ENCODE measurements around the gene PDGFC. TPM values are rescaled to one million over a fixed set of nuclear protein-coding genes. Genes with fewer than 3 reads are reported as not detected.
A peak's percentile ranks its signal among the peaks of the same experiment; 100 is the strongest.

Gene PDGFC
- total RNA-seq, 1 experiment from 2014 or later = 64.5 TPM

- no peak for DNase-seq
- CTCF ChIA-PET = interaction anchor here (1.0 kb wide), 1 partner anchor 478 kb away, joined by 3 read pairs; no protein-coding TSS in a partner anchor
- Mint-ChIP-seq H3K27me3 (ENCODE audit: unreplicated experiment) (no peaks in the 10 kb centered on the region), H3K27ac (ENCODE audit: unreplicated experiment) (peak overlapping the region; percentile 99), H3K4me3 (ENCODE audit: low read depth, unreplicated experiment) (no peak overlapping the region), H3K4me1 (ENCODE audit: low read depth, unreplicated experiment) (peaks cover 62% of the 10 kb centered on the region), H3K9me3 (ENCODE audit: low read depth, unreplicated experiment) (no peaks in the 10 kb centered on the region), H3K36me3 (ENCODE audit: insufficient read depth, unreplicated experiment) (peaks cover 38% of the 10 kb centered on the region)
- no peak for TF ChIP-seq CTCF (IDR thresholded peaks at IDR 0.05; ENCODE audit: unreplicated experiment)
- BruUV-seq (replicated peaks) = no TSS peak
- intact Hi-C loops (cut with micrococcal nuclease; ENCODE audit: unreplicated experiment) = no loop called here
Observed at GRCh38 chr4:156953001-156953400, 18.6 kb downstream of the PDGFC start.

GRCh38 chr4:156952078-156952759 is 19.4 kb downstream of the PDGFC start:
- peaks cover 55% of the 10 kb centered on the region for H3K4me1 Mint-ChIP-seq (ENCODE audit: low read depth, unreplicated experiment)
- no TSS peak for BruUV-seq (replicated peaks)
- CTCF ChIA-PET = interaction anchor here (1.0 to 1.5 kb wide), 2 partner anchors 10 to 477 kb away, joined by 3 read pairs; no protein-coding TSS in a partner anchor

DNA sequence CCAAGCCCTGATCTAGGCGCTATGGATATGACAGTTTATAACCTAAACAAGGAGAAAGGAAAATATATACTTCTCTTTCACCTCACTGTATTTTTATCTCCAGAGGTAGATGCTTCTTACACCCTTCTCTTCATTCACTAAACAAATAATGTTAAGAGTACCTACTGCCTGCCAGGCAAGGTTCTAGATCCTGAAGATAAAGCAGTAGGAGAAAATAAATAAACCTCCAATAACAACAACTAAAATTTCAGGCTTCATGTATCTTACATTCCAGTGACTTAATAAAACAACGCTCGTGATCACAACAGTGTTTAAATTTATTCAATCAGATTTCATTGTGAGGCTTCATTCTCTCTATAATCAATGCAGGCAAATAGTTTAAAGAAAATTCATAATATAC is 20.7 kb downstream of the PDGFC start:
- intact Hi-C loops (cut with micrococcal nuclease; ENCODE audit: unreplicated experiment) = no loop called here
- Mint-ChIP-seq H3K27me3 (ENCODE audit: unreplicated experiment) (no peaks in the 10 kb centered on the region), H3K36me3 (ENCODE audit: insufficient read depth, unreplicated experiment) (peaks cover 26% of the 10 kb centered on the region), H3K4me3 (ENCODE audit: low read depth, unreplicated experiment) (no peak overlapping the region), H3K27ac (ENCODE audit: unreplicated experiment) (peak overlapping the region; percentile 99), H3K9me3 (ENCODE audit: low read depth, unreplicated experiment) (no peaks in the 10 kb centered on the region), H3K4me1 (ENCODE audit: low read depth, unreplicated experiment) (peaks cover 59% of the 10 kb centered on the region)
- no peak for TF ChIP-seq CTCF (IDR thresholded peaks at IDR 0.05; ENCODE audit: unreplicated experiment)
- BruUV-seq (replicated peaks) = no TSS peak
- CTCF ChIA-PET = interaction anchor here (0.6 kb wide), 1 partner anchor 475 kb away, joined by 3 read pairs; no protein-coding TSS in a partner anchor
- no peak for DNase-seq

More at GRCh38 chr4:156952078-156952759, 19.4 kb downstream of the PDGFC start:
- no peak for TF ChIP-seq CTCF (IDR thresholded peaks at IDR 0.05; ENCODE audit: unreplicated experiment)
- peak overlapping the region; percentile 99 for H3K27ac Mint-ChIP-seq (ENCODE audit: unreplicated experiment)
- peaks cover 31% of the 10 kb centered on the region for H3K36me3 Mint-ChIP-seq (ENCODE audit: insufficient read depth, unreplicated experiment)
- intact Hi-C loops (cut with micrococcal nuclease; ENCODE audit: unreplicated experiment) = no loop called here
- no peaks in the 10 kb centered on the region for H3K27me3 Mint-ChIP-seq (ENCODE audit: unreplicated experiment)
- no peak for DNase-seq
- no peaks in the 10 kb centered on the region for H3K9me3 Mint-ChIP-seq (ENCODE audit: low read depth, unreplicated experiment)
- H3K4me3 Mint-ChIP-seq (ENCODE audit: low read depth, unreplicated experiment) = no peak overlapping the region

DNA sequence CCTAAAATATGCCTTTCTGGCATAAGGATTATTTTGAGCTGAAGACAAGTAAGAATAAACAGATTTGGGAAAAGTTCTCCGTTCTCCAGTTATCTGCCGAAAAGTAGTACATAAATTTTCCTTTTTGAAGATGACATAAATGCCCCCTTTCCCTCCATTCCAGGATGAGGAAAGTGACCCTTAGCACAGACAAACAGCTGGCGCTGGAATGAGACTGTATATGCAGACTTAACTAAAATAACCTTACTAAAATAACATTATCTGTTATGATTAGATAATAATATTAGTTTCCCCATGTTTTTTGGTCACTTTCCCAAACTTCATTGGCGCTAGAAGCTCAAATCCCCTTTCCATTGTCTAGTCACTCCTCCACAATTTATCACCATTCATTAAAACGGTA is 21.5 kb downstream of the PDGFC start:
- Mint-ChIP-seq H3K36me3 (ENCODE audit: insufficient read depth, unreplicated experiment) (peaks cover 24% of the 10 kb centered on the region), H3K4me3 (ENCODE audit: low read depth, unreplicated experiment) (peak overlapping the region; percentile 62), H3K27ac (ENCODE audit: unreplicated experiment) (peak overlapping the region; percentile 99), H3K4me1 (ENCODE audit: low read depth, unreplicated experiment) (peaks cover 60% of the 10 kb centered on the region), H3K27me3 (ENCODE audit: unreplicated experiment) (no peaks in the 10 kb centered on the region), H3K9me3 (ENCODE audit: low read depth, unreplicated experiment) (no peaks in the 10 kb centered on the region)
- no peak for TF ChIP-seq CTCF (IDR thresholded peaks at IDR 0.05; ENCODE audit: unreplicated experiment)
- CTCF ChIA-PET = no interaction called here
- DNase-seq = no peak
- intact Hi-C loops (cut with micrococcal nuclease; ENCODE audit: unreplicated experiment) = no loop called here
- TSS peak; percentile 75 for BruUV-seq (replicated peaks)

Data from Calu3 (cell line).